A673 (cell line): ENCODE results near the gene SMS.
"Not testable (repeated sequence)": the region's sequence is repeated elsewhere in the genome, so short reads cannot be mapped to it uniquely, and the experiment has no call there.

Experiments
- EZH2 ChIP-seq: fragments of 200-600 bp; sonication (generic); IDR thresholded peaks from 2 replicates; pipeline ENCODE4 v1.6.1; 2017; ENCODE audit warnings: borderline replicate concordance, low read depth, mild to moderate bottlenecking, mixed read lengths, antibody characterized with exemption, low read length; ENCODE audit not compliant: poor library complexity, severe bottlenecking
- TF ChIP-seq, protein P1 (sequence below): fragments of 300-800, 200-600 bp; sonication (generic); conservative IDR thresholded peaks from 2 replicates; pipeline ENCODE4 v1.5.1; 2017; ENCODE audit warnings: low read depth, mild to moderate bottlenecking, antibody characterized with exemption, low read length, moderate library complexity, mixed read lengths

DNA sequence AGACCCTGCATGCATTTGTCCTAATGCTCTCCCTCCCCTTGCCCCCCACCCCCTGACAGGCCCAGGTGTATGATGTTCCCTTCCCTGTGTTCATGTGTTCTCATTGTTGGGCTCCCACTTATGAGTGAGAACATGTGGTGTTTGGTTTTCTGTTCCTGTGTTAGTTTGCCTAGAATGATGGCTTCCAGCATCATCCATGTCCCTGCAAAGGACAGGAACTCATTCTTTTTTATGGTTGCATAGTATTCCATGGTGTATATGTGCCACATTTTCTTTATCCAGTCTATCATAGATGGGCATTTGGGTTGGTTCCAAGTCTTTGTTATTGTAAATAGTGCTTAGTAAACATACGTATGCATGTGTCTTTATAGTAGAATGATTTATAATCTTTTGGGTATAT, 10.0 kb downstream of the SMS start:
- TF ChIP-seq, protein P1, sequence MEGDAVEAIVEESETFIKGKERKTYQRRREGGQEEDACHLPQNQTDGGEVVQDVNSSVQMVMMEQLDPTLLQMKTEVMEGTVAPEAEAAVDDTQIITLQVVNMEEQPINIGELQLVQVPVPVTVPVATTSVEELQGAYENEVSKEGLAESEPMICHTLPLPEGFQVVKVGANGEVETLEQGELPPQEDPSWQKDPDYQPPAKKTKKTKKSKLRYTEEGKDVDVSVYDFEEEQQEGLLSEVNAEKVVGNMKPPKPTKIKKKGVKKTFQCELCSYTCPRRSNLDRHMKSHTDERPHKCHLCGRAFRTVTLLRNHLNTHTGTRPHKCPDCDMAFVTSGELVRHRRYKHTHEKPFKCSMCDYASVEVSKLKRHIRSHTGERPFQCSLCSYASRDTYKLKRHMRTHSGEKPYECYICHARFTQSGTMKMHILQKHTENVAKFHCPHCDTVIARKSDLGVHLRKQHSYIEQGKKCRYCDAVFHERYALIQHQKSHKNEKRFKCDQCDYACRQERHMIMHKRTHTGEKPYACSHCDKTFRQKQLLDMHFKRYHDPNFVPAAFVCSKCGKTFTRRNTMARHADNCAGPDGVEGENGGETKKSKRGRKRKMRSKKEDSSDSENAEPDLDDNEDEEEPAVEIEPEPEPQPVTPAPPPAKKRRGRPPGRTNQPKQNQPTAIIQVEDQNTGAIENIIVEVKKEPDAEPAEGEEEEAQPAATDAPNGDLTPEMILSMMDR = not testable (repeated sequence)
- TF ChIP-seq EZH2 = not testable (repeated sequence)
